Fibroblast of the aortic adventitia (primary cell): ENCODE data around the gene ARFGAP3. TPM values are rescaled to one million over a fixed set of nuclear protein-coding genes. Genes with fewer than 3 reads are reported as not detected.
A peak's percentile ranks its signal among the peaks of the same experiment; 100 is the strongest.

Experiments
- DNase-seq: peaks from one replicate; pipeline ENCODE4 v3.0.0-alpha.2; 2010; ENCODE audit warnings: low read depth
- H3K4me3 ChIP-seq: 2 replicates; pipeline ENCODE4 v1.5.1; 2011; ENCODE audit warnings: low read depth, mild to moderate bottlenecking, control low read depth, low read length, moderate library complexity
- total RNA-seq: library from RNA; depleted of rRNA; stranded (reverse); fragments of >200 nt; gene quantifications from 2 replicates; pipeline ENCODE4 v1.2.3, GENCODE V29; 2012; ENCODE audit warnings: low replicate concordance
- TF ChIP-seq, protein P1 (sequence below): IDR thresholded peaks from 2 replicates; pipeline ENCODE4 v1.5.1; 2011; ENCODE audit warnings: mild to moderate bottlenecking, low read length, control low read depth, inconsistent platforms; ENCODE audit not compliant: insufficient read depth

ARFGAP3 gene
- total RNA-seq, 1 donor = 69.3 TPM

DNA sequence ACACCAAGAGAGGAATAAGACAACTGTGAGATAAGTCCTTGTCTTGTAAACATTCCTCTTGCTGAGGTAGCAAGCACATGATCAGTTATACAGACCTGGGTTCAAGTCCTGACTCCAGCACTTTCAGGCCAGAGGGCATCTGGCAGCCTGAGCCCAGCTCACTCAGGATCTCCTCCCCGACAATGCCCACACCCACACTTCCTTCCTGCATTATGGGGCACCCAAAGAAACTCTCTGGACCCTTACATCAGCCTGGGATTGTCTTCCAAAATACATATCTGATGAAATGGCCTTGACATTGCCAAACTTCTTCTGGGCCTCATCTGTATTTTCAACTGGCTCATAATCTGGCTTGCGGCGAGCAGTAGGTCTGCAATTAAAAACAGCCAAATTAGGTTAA lies 48.6 kb downstream of the ARFGAP3 start:
- TF ChIP-seq, protein P1, sequence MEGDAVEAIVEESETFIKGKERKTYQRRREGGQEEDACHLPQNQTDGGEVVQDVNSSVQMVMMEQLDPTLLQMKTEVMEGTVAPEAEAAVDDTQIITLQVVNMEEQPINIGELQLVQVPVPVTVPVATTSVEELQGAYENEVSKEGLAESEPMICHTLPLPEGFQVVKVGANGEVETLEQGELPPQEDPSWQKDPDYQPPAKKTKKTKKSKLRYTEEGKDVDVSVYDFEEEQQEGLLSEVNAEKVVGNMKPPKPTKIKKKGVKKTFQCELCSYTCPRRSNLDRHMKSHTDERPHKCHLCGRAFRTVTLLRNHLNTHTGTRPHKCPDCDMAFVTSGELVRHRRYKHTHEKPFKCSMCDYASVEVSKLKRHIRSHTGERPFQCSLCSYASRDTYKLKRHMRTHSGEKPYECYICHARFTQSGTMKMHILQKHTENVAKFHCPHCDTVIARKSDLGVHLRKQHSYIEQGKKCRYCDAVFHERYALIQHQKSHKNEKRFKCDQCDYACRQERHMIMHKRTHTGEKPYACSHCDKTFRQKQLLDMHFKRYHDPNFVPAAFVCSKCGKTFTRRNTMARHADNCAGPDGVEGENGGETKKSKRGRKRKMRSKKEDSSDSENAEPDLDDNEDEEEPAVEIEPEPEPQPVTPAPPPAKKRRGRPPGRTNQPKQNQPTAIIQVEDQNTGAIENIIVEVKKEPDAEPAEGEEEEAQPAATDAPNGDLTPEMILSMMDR = no peak
- H3K4me3 ChIP-seq = no peak overlapping the region
- peak; percentile 24 for DNase-seq

DNA sequence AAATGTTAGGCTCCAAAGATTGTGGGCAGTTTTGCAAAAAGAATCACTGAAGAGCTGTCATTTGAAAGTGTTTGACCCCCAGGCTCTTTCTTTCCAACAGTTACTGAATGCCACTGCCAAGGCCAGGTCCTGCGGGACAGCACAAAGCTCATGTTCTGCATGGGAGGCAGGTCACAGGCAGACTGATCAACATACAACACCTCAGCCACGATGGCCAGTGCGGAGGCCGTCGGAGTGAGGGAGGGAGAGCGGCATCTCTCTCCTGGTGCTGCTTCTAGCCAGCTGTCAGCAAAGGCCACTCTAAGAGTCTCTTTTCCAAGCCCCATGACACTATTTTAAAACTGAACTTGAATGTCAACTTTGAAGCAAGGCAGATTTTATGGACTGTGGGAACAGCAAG lies 49.9 kb downstream of the ARFGAP3 start:
- no peak overlapping the region for H3K4me3 ChIP-seq
- TF ChIP-seq, protein P1 = no peak
- DNase-seq = no peak

DNA sequence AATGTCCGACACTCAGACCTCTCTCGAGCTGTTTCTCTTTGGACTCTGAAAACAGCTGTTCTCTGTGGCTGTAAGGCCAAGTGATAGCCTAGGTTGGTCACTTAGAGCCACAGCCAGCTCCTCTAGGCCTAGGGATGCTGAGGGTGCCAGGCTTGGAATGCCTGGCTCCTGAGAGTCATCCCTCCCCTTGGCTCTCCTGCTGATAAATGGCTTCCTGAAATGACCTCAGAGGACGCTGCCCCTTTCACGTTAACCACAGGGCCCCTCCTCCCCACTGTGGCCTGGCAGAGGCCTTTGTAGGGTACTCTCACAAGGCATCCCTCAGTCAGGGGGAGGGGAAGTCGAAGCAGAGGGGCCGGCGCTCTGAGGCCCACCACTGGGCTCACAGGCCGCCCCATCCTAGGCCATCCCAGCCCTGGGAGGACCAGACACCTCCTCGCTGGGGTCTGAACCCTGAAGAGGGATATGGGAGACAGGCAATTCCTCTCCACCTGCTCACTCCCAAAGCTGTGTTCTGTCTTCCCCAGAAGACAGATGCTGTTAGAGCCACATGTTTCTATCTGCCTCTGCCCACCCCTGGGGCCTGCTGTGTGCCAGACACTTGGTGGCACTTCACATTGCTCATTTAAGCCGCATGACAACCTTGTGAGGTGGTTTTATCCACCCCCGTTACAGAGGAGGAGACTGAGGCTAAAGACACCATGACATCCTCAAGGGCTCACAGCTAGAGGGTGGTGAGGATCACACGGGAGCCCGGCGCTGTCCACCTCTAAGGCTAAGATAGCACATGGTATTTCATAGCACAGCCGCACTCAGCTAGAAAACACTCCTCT lies 50.9 kb downstream of the ARFGAP3 start:
- DNase-seq = no peak
- TF ChIP-seq, protein P1 = no peak
- no peak overlapping the region for H3K4me3 ChIP-seq

DNA sequence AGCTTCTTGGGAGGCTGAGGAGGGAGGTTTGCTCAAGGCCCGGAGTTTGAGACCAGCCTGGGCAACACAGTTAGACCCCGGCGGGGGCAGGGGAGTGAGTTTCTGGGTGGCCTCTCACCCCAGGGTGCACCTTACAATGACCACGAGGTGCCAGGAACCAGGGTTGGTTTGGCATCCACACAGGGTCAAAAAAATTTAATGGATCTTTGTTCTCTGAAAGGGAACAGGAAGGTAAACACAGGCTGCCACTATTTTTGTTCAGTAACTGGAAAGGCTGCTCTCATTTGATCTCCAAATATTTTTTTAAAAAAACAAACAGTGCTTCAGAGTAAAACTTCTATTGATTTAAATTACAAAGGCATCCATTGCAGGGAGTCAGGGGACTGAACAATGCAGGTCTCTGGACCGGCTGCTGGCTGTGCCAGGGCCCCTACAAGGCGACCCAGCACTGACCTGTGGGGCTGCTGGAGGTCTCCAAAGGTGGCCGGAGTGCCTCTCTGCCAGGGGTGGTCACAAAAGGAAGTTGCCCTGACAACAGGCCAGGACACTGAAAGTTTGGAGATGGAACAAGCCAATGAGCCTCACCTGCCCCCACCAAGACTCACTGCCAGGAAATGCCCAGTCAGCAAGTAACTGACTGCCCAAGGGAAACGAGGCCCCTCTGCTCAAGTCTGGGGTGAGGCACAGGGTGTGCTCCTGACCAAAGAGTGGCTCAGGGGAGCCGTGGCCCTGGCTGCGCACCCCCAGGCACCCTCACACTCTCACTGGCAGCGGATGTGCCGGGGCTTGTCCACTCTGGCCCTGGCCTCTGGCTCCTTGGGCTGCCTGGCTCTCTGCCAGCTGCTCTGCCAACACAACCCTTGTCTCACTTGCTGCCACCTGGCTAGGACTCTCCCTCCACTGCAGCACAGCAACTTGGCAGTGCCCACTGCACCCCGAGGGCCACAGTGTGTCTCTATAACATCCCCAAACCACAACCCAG lies 51.8 kb downstream of the ARFGAP3 start:
- no peak overlapping the region for H3K4me3 ChIP-seq
- TF ChIP-seq, protein P1 = no peak
- DNase-seq = no peak

DNA sequence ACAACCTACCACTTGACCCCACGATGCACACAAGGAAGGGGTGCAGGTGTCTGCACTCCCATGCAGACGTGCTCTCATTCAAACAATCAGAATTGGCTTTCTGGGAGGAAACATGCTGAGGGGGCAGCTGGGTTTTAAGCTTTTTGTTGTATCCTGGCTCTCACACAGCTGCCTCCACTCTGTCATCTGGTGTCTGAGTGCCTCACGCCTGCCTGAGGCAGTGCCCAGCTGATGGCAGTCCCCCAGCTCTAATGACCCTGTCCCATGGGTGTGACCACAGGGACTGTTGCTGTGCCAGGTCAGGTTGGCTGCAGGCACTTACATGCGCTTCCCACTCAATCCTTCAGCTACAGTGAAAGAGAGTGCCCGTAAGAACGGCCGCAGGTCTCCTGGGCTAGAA lies 53.7 kb downstream of the ARFGAP3 start:
- TF ChIP-seq, protein P1 = no peak
- DNase-seq = no peak
- H3K4me3 ChIP-seq = no peak overlapping the region

DNA sequence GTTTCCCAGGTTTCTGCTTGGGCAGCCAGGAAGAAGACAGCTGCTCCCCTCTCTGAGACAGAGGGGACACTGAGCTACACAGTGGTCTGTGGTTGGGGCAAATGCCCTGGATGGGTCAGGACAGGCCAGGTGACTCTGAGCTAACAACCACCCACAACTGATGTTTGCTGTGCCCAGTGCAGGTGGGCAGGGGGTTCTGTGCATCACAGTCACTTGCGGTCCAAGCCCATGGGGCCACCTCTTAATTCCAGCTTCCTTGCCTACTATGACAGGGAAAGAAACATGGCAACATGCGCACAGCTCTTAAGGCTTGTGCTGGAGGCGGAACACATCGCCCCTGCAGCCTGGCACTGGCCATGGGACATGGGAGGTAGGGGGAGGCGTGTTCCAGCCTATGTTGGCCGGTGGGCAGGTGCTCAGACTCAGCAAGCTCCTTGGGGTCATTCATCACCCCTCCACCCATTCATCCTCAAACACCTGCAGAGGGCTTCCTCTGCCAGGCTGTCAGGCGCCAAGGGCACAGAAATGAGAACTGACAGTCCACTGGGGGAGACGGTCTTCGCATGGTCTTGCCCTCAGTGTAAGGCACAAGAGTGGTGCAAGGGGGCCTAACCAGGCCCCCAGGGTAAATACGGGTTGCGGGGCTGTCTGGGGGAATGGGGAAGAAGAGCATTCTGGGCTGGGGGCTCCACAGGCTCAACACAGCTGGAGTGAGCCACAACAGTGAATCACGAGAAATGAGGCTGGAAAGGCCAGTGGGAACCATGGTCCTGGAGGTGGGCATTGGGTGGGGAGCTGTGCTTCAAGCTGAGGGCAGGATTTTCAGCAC lies 55.6 kb downstream of the ARFGAP3 start:
- H3K4me3 ChIP-seq = no peak overlapping the region
- TF ChIP-seq, protein P1 = no peak
- DNase-seq = no peak
